Suppressor macrophage treated with lipopolysaccharide for 1 hour (primary cell): ENCODE data around the gene SLC43A1.

ENCODE experiments used
- DNase-seq, 3 donors: peaks; one replicate each; pipeline ENCODE4 v3.0.0-alpha.2; 2020 to 2022

The SLC43A1 gene

GRCh38 chr11:57497303-57498247 is 17.9 kb downstream of the SLC43A1 start:
- DNase-seq, result no peak

GRCh38 chr11:57496109-57496820 is 19.2 kb downstream of the SLC43A1 start:
- DNase-seq, result no peak

- peak in 2 of 3 donors; percentile 39 to 40 for DNase-seq
Observed at GRCh38 chr11:57493507-57494503, 21.7 kb downstream of the SLC43A1 start.

GRCh38 chr11:57491371-57492061 is 24.0 kb downstream of the SLC43A1 start:
- peak; percentile 66 to 84 (median 74) for DNase-seq

GRCh38 chr11:57490456-57491248 is 24.9 kb downstream of the SLC43A1 start:
- DNase-seq, result peak; percentile 59 to 72 (median 63)

GRCh38 chr11:57487920-57488659 is 27.4 kb downstream of the SLC43A1 start:
- peak in 1 of 3 donors; percentile 19 for DNase-seq

- no peak for DNase-seq
Observed at GRCh38 chr11:57487021-57487778, 28.3 kb downstream of the SLC43A1 start.

- peak; percentile 86 to 95 (median 92) for DNase-seq
Observed at GRCh38 chr11:57485217-57485990, 30.1 kb downstream of the SLC43A1 start.

- peak; percentile 59 to 67 (median 66) for DNase-seq
Observed at GRCh38 chr11:57484141-57484710, 31.3 kb downstream of the SLC43A1 start.

GRCh38 chr11:57483562-57483918 is 32.0 kb downstream of the SLC43A1 start:
- no peak for DNase-seq

- peak; percentile 67 to 89 (median 73) for DNase-seq
Observed at GRCh38 chr11:57482782-57483561, 32.5 kb downstream of the SLC43A1 start.

- DNase-seq, result no peak
Observed at GRCh38 chr11:57481915-57482781, 33.4 kb downstream of the SLC43A1 start.

- no peak for DNase-seq
Observed at GRCh38 chr11:57481315-57481714, 34.2 kb downstream of the SLC43A1 start.

GRCh38 chr11:57480409-57481137 is 34.9 kb downstream of the SLC43A1 start:
- DNase-seq, result peak; percentile 77 to 89 (median 83)

GRCh38 chr11:57479911-57480310 is 35.6 kb downstream of the SLC43A1 start:
- DNase-seq, result no peak
